Stimulated activated CD4-positive, alpha-beta T cell treated with anti-CD3 and anti-CD28 coated beads, Interleukin-12 subunit alpha, Interleukin-12 subunit beta, amount 100 ng/mL, for 4 hours (primary cell): ENCODE data around the gene GATA6.
"Not testable (repeated sequence)": the region's sequence is repeated elsewhere in the genome, so short reads cannot be mapped to it uniquely, and the experiment has no call there.

Experiments
- DNase-seq: peaks from one replicate; pipeline ENCODE4 v3.0.0-alpha.2; 2020

GATA6 gene

GRCh38 chr18:22184573-22184972 lies 15.2 kb downstream of the GATA6 start:
- not testable (repeated sequence) for DNase-seq

GRCh38 chr18:22185273-22185672 lies 15.9 kb downstream of the GATA6 start:
- no peak for DNase-seq

- DNase-seq = no peak
Observed at GRCh38 chr18:22185771-22186386, 16.5 kb downstream of the GATA6 start.

GRCh38 chr18:22186484-22186971 lies 17.1 kb downstream of the GATA6 start:
- no peak for DNase-seq

GRCh38 chr18:22188559-22189267 lies 19.3 kb downstream of the GATA6 start:
- DNase-seq = no peak

GRCh38 chr18:22189449-22190166 lies 20.2 kb downstream of the GATA6 start:
- no peak for DNase-seq

GRCh38 chr18:22191346-22191695 lies 21.9 kb downstream of the GATA6 start:
- DNase-seq = no peak

- no peak for DNase-seq
Observed at GRCh38 chr18:22191923-22192322, 22.5 kb downstream of the GATA6 start.

- DNase-seq = no peak
Observed at GRCh38 chr18:22193466-22193865, 24.1 kb downstream of the GATA6 start.

GRCh38 chr18:22194151-22194598 lies 24.8 kb downstream of the GATA6 start:
- DNase-seq = no peak

GRCh38 chr18:22195052-22195451 lies 25.7 kb downstream of the GATA6 start:
- no peak for DNase-seq

GRCh38 chr18:22196943-22197342 lies 27.6 kb downstream of the GATA6 start:
- not testable (repeated sequence) for DNase-seq

GRCh38 chr18:22197668-22198067 lies 28.3 kb downstream of the GATA6 start:
- DNase-seq = no peak

- no peak for DNase-seq
Observed at GRCh38 chr18:22198163-22198562, 28.8 kb downstream of the GATA6 start.

GRCh38 chr18:22199005-22199404 lies 29.6 kb downstream of the GATA6 start:
- DNase-seq = no peak

- no peak for DNase-seq
Observed at GRCh38 chr18:22200611-22201225, 31.3 kb downstream of the GATA6 start.

- no peak for DNase-seq
Observed at GRCh38 chr18:22203035-22203434, 33.6 kb downstream of the GATA6 start.

- DNase-seq = no peak
Observed at GRCh38 chr18:22203536-22204213, 34.3 kb downstream of the GATA6 start.

GRCh38 chr18:22204214-22204536 lies 34.8 kb downstream of the GATA6 start:
- no peak for DNase-seq

- no peak for DNase-seq
Observed at GRCh38 chr18:22204996-22205395, 35.6 kb downstream of the GATA6 start.

- DNase-seq = no peak
Observed at GRCh38 chr18:22207021-22207758, 37.8 kb downstream of the GATA6 start.

- no peak for DNase-seq
Observed at GRCh38 chr18:22210311-22210754, 40.9 kb downstream of the GATA6 start.
